Lower leg skin (tissue), 4 donors: Measurements from ENCODE around the gene PPP1R12B. TPM values are rescaled to one million over a fixed set of nuclear protein-coding genes. Genes with fewer than 3 reads are reported as not detected.

Source experiments
- DNase-seq, 2 donors: peaks; one replicate each; pipeline ENCODE4 v3.0.0-alpha.2; 2019; ENCODE audit warnings: low spot score in 2 of 2
- H3K4me3 ChIP-seq: fragments of 200-600 bp; sonication (generic); 2 replicates; pipeline ENCODE4 v1.5.1; 2017; ENCODE audit warnings: mild to moderate bottlenecking, low read depth; ENCODE audit not compliant: poor library complexity, severe bottlenecking
- POLR2A ChIP-seq, 2 donors: fragments of 450-650 bp; IDR thresholded peaks; one replicate each; pipeline ENCODE4 v1.6.1; 2016 to 2017; ENCODE audit warnings: antibody characterized with exemption in 2 of 2, mild to moderate bottlenecking in 1 of 2, moderate library complexity in 1 of 2
- WGBS, 2 donors: methylation state at CpG; one replicate each; pipeline ENCODE4 v1.1.5; 2018; 5-methylcytosine and 5-hydroxymethylcytosine counted together
- intact Hi-C: fragments of 100-400 bp; cut with DNase I; formaldehyde crosslinking; loops from one replicate; pipeline ENCODE4 v1.15.0; 2023; ENCODE audit warnings: low total_unique reads
- total RNA-seq, 4 donors: library from RNA; depleted of rRNA; stranded (reverse); fragments of >200 nt; gene quantifications; one replicate each; pipeline ENCODE4 v1.1.0, GENCODE V29; 2016
- TF ChIP-seq, protein P1 (sequence below), 3 donors: fragments of 450-650 bp; IDR thresholded peaks; one replicate each; pipeline ENCODE4 v1.5.1; 2016; ENCODE audit warnings: antibody characterized with exemption in 3 of 3, mild to moderate bottlenecking in 3 of 3, moderate library complexity in 2 of 3

The PPP1R12B gene, protein sequence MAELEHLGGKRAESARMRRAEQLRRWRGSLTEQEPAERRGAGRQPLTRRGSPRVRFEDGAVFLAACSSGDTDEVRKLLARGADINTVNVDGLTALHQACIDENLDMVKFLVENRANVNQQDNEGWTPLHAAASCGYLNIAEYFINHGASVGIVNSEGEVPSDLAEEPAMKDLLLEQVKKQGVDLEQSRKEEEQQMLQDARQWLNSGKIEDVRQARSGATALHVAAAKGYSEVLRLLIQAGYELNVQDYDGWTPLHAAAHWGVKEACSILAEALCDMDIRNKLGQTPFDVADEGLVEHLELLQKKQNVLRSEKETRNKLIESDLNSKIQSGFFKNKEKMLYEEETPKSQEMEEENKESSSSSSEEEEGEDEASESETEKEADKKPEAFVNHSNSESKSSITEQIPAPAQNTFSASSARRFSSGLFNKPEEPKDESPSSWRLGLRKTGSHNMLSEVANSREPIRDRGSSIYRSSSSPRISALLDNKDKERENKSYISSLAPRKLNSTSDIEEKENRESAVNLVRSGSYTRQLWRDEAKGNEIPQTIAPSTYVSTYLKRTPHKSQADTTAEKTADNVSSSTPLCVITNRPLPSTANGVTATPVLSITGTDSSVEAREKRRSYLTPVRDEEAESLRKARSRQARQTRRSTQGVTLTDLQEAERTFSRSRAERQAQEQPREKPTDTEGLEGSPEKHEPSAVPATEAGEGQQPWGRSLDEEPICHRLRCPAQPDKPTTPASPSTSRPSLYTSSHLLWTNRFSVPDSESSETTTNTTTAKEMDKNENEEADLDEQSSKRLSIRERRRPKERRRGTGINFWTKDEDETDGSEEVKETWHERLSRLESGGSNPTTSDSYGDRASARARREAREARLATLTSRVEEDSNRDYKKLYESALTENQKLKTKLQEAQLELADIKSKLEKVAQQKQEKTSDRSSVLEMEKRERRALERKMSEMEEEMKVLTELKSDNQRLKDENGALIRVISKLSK
- 10 to 100 TPM; 14.6 to 50.8 (median 30.6) TPM for total RNA-seq

DNA sequence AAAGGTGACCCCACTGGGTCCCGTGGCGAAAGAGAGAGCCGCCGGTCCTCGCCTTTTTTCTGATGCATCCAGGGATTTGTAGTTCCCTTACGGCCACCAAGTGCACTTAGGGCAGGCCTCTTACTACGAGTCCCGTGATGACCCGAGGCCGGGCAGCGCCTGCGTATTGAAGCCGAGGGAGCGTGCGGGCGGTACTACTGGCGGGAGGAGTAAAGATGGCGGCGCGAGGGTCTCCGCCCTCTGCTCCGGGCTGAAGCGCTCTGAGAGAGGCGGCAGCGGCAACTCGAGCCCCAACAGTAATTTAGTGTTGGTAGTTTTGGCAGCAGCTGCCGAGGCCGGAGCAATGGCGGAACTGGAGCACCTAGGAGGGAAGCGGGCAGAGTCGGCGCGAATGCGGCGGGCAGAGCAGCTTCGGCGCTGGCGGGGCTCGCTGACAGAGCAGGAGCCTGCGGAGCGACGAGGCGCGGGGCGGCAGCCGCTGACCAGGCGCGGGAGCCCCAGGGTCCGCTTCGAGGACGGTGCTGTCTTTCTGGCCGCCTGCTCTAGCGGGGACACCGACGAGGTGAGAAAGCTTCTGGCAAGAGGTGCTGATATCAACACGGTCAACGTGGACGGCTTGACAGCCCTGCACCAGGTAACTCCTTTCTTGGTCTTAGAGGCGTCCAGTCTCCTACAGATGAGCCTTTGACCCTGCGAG is at the start of gene PPP1R12B:
Gene PPP1R12B, plus strand, starts transcription at position 191 of the 697 bp plus-strand sequence. Its CDS starts 153 bp downstream, at position 344.
- no peak for TF ChIP-seq POLR2A (IDR thresholded peaks at IDR 0.05)
- TF ChIP-seq, protein P1, sequence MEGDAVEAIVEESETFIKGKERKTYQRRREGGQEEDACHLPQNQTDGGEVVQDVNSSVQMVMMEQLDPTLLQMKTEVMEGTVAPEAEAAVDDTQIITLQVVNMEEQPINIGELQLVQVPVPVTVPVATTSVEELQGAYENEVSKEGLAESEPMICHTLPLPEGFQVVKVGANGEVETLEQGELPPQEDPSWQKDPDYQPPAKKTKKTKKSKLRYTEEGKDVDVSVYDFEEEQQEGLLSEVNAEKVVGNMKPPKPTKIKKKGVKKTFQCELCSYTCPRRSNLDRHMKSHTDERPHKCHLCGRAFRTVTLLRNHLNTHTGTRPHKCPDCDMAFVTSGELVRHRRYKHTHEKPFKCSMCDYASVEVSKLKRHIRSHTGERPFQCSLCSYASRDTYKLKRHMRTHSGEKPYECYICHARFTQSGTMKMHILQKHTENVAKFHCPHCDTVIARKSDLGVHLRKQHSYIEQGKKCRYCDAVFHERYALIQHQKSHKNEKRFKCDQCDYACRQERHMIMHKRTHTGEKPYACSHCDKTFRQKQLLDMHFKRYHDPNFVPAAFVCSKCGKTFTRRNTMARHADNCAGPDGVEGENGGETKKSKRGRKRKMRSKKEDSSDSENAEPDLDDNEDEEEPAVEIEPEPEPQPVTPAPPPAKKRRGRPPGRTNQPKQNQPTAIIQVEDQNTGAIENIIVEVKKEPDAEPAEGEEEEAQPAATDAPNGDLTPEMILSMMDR (IDR thresholded peaks at IDR 0.05): no peak
- DNase-seq: peak; percentile 97 to 99
- WGBS, 2 donors: 0 to 1% methylated on average over 19 to 60 of the region's 60 CpGs
- intact Hi-C loops: no loop called here
- H3K4me3 ChIP-seq: peak within 1 kb of the TSS; percentile 88

GRCh38 chr1:202302166-202302565 is 46.3 kb upstream of the PPP1R12B start:
- intact Hi-C loops: no loop called here
- TF ChIP-seq, protein P1 (IDR thresholded peaks at IDR 0.05): no peak
- TF ChIP-seq POLR2A (IDR thresholded peaks at IDR 0.05): no peak
- no peak for DNase-seq
- 94 to 96% methylated on average over 9 of the region's 9 CpGs for WGBS, 2 donors
- no peak overlapping the region for H3K4me3 ChIP-seq

DNA sequence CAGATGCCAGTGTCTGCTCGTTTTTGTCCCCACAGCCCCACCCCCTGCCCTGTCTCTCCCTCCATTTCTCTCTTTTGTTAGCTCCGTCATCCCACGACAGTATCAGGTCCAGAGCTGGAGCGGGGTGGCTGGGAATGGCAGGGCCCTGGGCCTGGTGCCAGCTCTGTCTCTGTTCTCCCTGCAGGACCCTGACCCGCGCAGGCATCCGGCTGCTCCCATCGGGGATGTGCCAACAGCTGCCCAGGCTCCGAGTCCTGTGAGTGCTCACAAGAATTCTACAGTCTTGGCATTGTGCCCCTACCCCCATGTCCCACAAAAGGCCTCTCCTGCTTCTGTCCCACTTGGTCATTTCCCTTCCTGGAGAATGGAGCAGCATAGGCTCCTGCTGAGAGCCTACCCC is 44.1 kb upstream of the PPP1R12B start:
- DNase-seq: no peak
- no peak overlapping the region for H3K4me3 ChIP-seq
- no peak for TF ChIP-seq POLR2A (IDR thresholded peaks at IDR 0.05)
- TF ChIP-seq, protein P1 (IDR thresholded peaks at IDR 0.05): no peak
- intact Hi-C loops: no loop called here
- 85 to 86% methylated on average over 6 to 9 of the region's 9 CpGs for WGBS, 2 donors

DNA sequence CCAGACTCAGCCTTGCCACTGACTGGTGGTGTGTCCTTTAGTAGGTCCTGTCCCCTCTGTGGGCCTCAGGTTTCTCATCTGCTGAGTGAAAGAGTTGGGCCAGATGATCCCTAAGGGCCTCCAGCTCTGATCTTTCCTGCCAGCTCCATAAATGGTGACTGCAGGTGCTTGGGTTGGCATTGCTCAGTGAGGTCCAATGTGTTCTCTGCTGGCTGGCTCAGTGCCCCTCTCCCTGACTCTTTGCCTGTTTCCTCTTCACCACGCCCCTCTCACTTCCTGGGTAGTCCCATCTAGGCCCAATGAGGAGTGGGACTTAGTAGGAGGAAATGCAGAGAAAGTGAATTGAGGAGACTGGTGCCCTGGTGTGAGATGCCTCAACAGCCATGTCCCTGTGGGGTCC is 43.3 kb upstream of the PPP1R12B start:
- 47 to 50% methylated on average over 1 of the region's 1 CpG for WGBS, 2 donors
- intact Hi-C loops: no loop called here
- H3K4me3 ChIP-seq: no peak overlapping the region
- TF ChIP-seq POLR2A (IDR thresholded peaks at IDR 0.05): no peak
- TF ChIP-seq, protein P1 (IDR thresholded peaks at IDR 0.05): no peak
- DNase-seq: no peak

DNA sequence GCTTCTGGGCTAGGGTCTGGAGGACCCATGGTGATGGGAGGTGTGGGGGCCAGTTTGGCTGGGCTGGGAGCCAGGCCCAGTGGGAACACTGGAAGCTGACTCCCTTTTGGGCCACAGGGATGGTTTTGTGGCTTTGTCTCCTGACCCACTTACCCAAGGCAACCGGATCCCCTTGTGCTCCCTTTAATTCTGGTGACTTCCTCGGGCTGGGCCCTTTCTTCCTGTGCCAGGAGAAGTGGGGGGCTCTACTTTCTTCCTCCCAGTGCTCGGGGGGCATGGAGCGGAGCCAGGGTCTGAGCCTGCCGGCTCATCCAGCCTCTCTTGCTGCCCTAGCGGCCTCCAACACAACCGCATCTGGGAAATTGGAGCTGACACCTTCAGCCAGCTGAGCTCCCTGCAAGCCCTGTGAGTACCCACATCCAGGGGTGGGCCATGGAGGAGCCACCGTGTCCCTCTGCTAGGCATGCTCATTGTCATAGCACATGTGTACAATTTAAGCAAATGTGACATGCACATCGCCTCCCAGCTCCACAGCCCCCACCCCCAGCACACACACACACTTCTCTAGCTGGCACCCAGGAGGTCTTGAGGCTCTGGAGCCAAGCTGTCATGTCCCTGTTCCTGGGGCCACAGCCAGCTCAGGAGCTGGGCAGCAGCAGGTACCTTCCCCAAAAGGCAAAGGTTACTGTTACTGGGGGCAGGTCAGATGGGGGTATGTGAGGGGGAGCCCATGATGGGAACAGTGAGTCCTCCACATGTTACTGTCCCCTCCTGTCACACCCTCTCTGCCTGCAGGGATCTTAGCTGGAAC is 41.8 kb upstream of the PPP1R12B start:
- TF ChIP-seq POLR2A (IDR thresholded peaks at IDR 0.05): no peak
- TF ChIP-seq, protein P1 (IDR thresholded peaks at IDR 0.05): no peak
- DNase-seq: no peak
- intact Hi-C loops: no loop called here
- WGBS, 2 donors: 69 to 76% methylated on average over 9 of the region's 9 CpGs
- no peak overlapping the region for H3K4me3 ChIP-seq
